IMR-90 (cell line): ENCODE data around the gene ALPK3. TPM values are rescaled to one million over a fixed set of nuclear protein-coding genes. Genes with fewer than 3 reads are reported as not detected.
A peak's percentile ranks its signal among the peaks of the same experiment; 100 is the strongest.

Source experiments
- ATAC-seq: fragments of 200-7000 bp; cut with Tn5 transposase; 2 replicates; pipeline ENCODE4 v1.9.1; 2020; ENCODE audit warnings: low read depth, mild to moderate bottlenecking, moderate library complexity
- BruUV-seq: library from RNA; stranded (reverse); fragments of 400-500 nt; replicated peaks from 2 replicates; lab custom pipeline; 2021; lab: Mats Ljungman, UMichigan
- CTCF ChIA-PET: fragments of 300-600 bp; formaldehyde crosslinking; extraction: SDS; loops from one replicate; lab custom pipeline; 2021; ENCODE audit warnings: antibody characterized with exemption; lab: Yijun Ruan, JAX
- POLR2A ChIA-PET: fragments of 300-600 bp; sonication (Branson Sonifier 250); formaldehyde crosslinking; loops from one replicate; lab custom pipeline; 2022; ENCODE audit warnings: antibody characterized with exemption; ENCODE audit not compliant: unreplicated experiment; lab: Charles Lee
- DNase-seq: peaks from one replicate; pipeline ENCODE4 v3.0.0; 2013
- H2AFZ ChIP-seq: replicated peaks from 2 replicates; pipeline ENCODE3; 2013; ENCODE audit warnings: low read length, mild to moderate bottlenecking; ENCODE audit not compliant: poor library complexity
- H2AK5ac ChIP-seq: 2 replicates; pipeline ENCODE4 v1.6.1; 2013; ENCODE audit warnings: low read depth, low read length, inconsistent platforms
- H2AK9ac ChIP-seq: replicated peaks from 2 replicates; pipeline ENCODE3; 2013; ENCODE audit warnings: mild to moderate bottlenecking, low read depth, low read length, moderate library complexity; ENCODE audit not compliant: poor library complexity
- H2BK120ac ChIP-seq: 2 replicates; pipeline ENCODE4 v1.6.1; 2013; ENCODE audit warnings: low read depth, low read length, inconsistent platforms
- H2BK15ac ChIP-seq: 3 replicates; pipeline ENCODE4 v1.6.1; 2013; ENCODE audit warnings: low read depth, low read length, inconsistent platforms
- H2BK20ac ChIP-seq: 2 replicates; pipeline ENCODE4 v1.6.1; 2013; ENCODE audit warnings: low read depth, mild to moderate bottlenecking, inconsistent platforms, low read length, moderate library complexity
- H2BK5ac ChIP-seq: 2 replicates; pipeline ENCODE4 v1.6.1; 2013; ENCODE audit warnings: mild to moderate bottlenecking, low read depth, low read length, inconsistent platforms; ENCODE audit not compliant: poor library complexity, severe bottlenecking
- H3K14ac ChIP-seq: replicated peaks from 2 replicates; pipeline ENCODE4 v1.6.1; 2013; ENCODE audit warnings: low read depth, low read length, inconsistent platforms
- H3K18ac ChIP-seq: 2 replicates; pipeline ENCODE4 v1.6.1; 2013; ENCODE audit warnings: low read depth, low read length, control low read depth
- H3K23ac ChIP-seq: 2 replicates; pipeline ENCODE4 v1.6.1; 2013; ENCODE audit warnings: low read depth, low read length, inconsistent platforms
- H3K27ac ChIP-seq: 2 replicates; pipeline ENCODE4 v1.5.1; 2013; ENCODE audit warnings: mild to moderate bottlenecking, control low read depth, low read length; ENCODE audit not compliant: insufficient read depth
- H3K27me3 ChIP-seq: 2 replicates; pipeline ENCODE4 v1.6.1; 2013; ENCODE audit warnings: low read length; ENCODE audit not compliant: control insufficient read depth, insufficient read depth
- H3K36me3 ChIP-seq: 2 replicates; pipeline ENCODE4 v1.6.1; 2013; ENCODE audit warnings: low read length, mixed read lengths; ENCODE audit not compliant: control insufficient read depth, insufficient read depth
- H3K4ac ChIP-seq: 2 replicates; pipeline ENCODE4 v1.6.1; 2013; ENCODE audit warnings: low read depth, low read length, inconsistent platforms
- H3K4me1 ChIP-seq: 2 replicates; pipeline ENCODE4 v1.6.1; 2013; ENCODE audit warnings: low read length, mixed read lengths; ENCODE audit not compliant: control insufficient read depth, insufficient read depth
- H3K4me2 ChIP-seq: 2 replicates; pipeline ENCODE4 v1.6.1; 2013; ENCODE audit warnings: low read depth, mild to moderate bottlenecking, control low read depth, low read length, moderate library complexity
- H3K4me3 ChIP-seq: 2 replicates; pipeline ENCODE4 v1.5.1; 2013; ENCODE audit warnings: low read depth, mild to moderate bottlenecking, control low read depth, low read length, moderate library complexity; ENCODE audit not compliant: insufficient read depth
- H3K56ac ChIP-seq: 2 replicates; pipeline ENCODE4 v1.6.1; 2013; ENCODE audit warnings: low read length, inconsistent platforms; ENCODE audit not compliant: insufficient read depth; ENCODE audit errors: extremely low read depth
- H3K79me1 ChIP-seq, 2 experiments: 2 replicates each; pipeline ENCODE4 v1.6.1; 2013; ENCODE audit warnings: low read length in 2 of 2, inconsistent platforms in 1 of 2, low read depth in 1 of 2
- H3K9ac ChIP-seq: 2 replicates; pipeline ENCODE4 v1.6.1; 2013; ENCODE audit warnings: low read depth, low read length, control low read depth
- H3K9me1 ChIP-seq: 2 replicates; pipeline ENCODE4 v1.6.1; 2013; ENCODE audit warnings: low read length, inconsistent platforms; ENCODE audit not compliant: insufficient read depth
- H3K9me3 ChIP-seq: 2 replicates; pipeline ENCODE4 v1.6.1; 2013; ENCODE audit warnings: low read length; ENCODE audit not compliant: control insufficient read depth, insufficient read depth
- H4K20me1 ChIP-seq: 2 replicates; pipeline ENCODE4 v1.6.1; 2013; ENCODE audit warnings: low read length, inconsistent platforms; ENCODE audit not compliant: insufficient read depth
- H4K5ac ChIP-seq: 2 replicates; pipeline ENCODE4 v1.6.1; 2013; ENCODE audit warnings: mild to moderate bottlenecking, low read depth, low read length, control low read depth
- H4K8ac ChIP-seq, 2 experiments: 2 replicates each; pipeline ENCODE4 v1.6.1; 2013; ENCODE audit warnings: low read depth in 2 of 2, low read length in 2 of 2, control low read depth in 1 of 2, inconsistent platforms in 1 of 2
- H4K91ac ChIP-seq: 2 replicates; pipeline ENCODE4 v1.6.1; 2013; ENCODE audit warnings: low read depth, low read length, inconsistent platforms; ENCODE audit not compliant: insufficient read depth
- BHLHE40 ChIP-seq: fragments of 150-350 bp; IDR thresholded peaks from 2 replicates; pipeline ENCODE4 v1.6.1; 2016; ENCODE audit warnings: mild to moderate bottlenecking, low read depth, low read length
- CEBPB ChIP-seq: IDR thresholded peaks from 2 replicates; pipeline ENCODE4 v1.6.1; 2012; ENCODE audit warnings: low read depth, low read length, improper control_type of control experiment
- CHD1 ChIP-seq: IDR thresholded peaks from 2 replicates; pipeline ENCODE4 v1.6.1; 2012; ENCODE audit warnings: low read depth, low read length, improper control_type of control experiment
- ELK1 ChIP-seq: fragments of 150-350 bp; IDR thresholded peaks from 2 replicates; pipeline ENCODE4 v1.6.1; 2016; ENCODE audit warnings: low read depth, mild to moderate bottlenecking, low read length, moderate library complexity, borderline replicate concordance
- FOS ChIP-seq: fragments of 150-350 bp; IDR thresholded peaks from 2 replicates; pipeline ENCODE4 v1.6.1; 2016; ENCODE audit warnings: low read depth, low read length
- MAFK ChIP-seq: IDR thresholded peaks from 2 replicates; pipeline ENCODE4 v1.6.1; 2012; ENCODE audit warnings: low read depth, low read length, improper control_type of control experiment
- SMC3 ChIP-seq: fragments of 150-350 bp; IDR thresholded peaks from 2 replicates; pipeline ENCODE4 v1.6.1; 2016; ENCODE audit warnings: low read depth, mild to moderate bottlenecking, antibody characterized with exemption, low read length, moderate library complexity
- WGBS, 2 experiments: methylation state at CpG; one replicate each; pipeline versions ENCODE4 v1.1.5 to v1.1.7; 2013; ENCODE audit warnings: missing lambda C conversion rate in 2 of 2; ENCODE audit not compliant: insufficient read length in 1 of 2; ENCODE audit errors: extremely low coverage in 2 of 2; 5-methylcytosine and 5-hydroxymethylcytosine counted together
- dilution Hi-C: fragments of 300-500 bp; cut with HindIII; formaldehyde crosslinking; loops from one replicate; pipeline ENCODE4 v1.14.3; 2018; ENCODE audit warnings: low sequenced_read_pairs; ENCODE audit not compliant: unreplicated experiment
- in situ Hi-C: fragments of 300-500 bp; cut with MboI; formaldehyde crosslinking; loops from 3 replicates; pipeline ENCODE4 v1.14.3; 2019; ENCODE audit warnings: low sequenced_read_pairs, inconsistent platforms, mixed read lengths
- intact Hi-C: fragments of 100-400 bp; cut with micrococcal nuclease; formaldehyde crosslinking; loops from 2 replicates; pipeline ENCODE4 v1.10.0; 2022
- polyA plus RNA-seq, 3 experiments: library from polyadenylated mRNA; depleted of rRNA; stranded (reverse); fragments of >200 nt; gene quantifications; 2 replicates each; pipeline ENCODE4 v1.2.3, GENCODE V29; 2012; ENCODE audit warnings: low replicate concordance in 1 of 3
- total RNA-seq: library from RNA; depleted of rRNA; stranded (reverse); fragments of >200 nt; gene quantifications from 2 replicates; pipeline ENCODE4 v1.2.3, GENCODE V29; 2012

The ALPK3 gene
- total and polyA plus RNA-seq, 2 of the 4 experiments (the other 2 are of a cell fraction) = under 0.01 to 0.26 TPM

DNA sequence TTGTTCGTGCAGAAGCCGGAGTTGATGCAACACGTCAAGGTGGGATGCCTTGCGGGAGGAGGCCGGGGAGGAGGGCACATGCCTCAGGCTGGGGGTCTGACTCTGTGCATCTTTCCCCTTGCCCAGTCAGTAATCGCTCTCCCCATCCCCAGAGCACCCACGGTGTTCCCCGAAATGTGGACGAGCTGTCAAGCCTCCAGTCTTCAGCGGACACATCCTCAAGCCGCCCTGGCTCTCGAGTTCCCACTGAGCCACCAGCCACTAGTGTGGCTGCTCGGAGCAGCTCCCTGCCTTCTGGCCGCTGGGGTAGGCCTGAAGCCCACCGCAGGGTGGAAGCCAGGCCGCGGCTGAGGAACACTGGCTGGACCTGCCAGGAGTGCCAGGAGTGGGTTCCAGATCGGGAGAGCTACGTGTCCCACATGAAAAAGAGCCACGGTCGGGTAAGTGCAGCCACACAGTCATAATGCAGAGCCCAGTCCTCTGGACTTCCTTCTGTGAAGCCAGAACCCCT lies 18.7 kb upstream of the ALPK3 start:
- ATAC-seq = no peak
- H4K91ac ChIP-seq = no peak overlapping the region
- H2AK5ac ChIP-seq = no peak overlapping the region
- H3K36me3 ChIP-seq = peaks cover 51% of the 10 kb centered on the region
- CTCF ChIA-PET = no interaction called here
- H3K23ac ChIP-seq = no peak overlapping the region
- H2AFZ ChIP-seq = peak overlapping the region; percentile 49
- H2AK9ac ChIP-seq = peak overlapping the region; percentile 83
- no peak overlapping the region for H3K18ac ChIP-seq
- no peak overlapping the region for H3K27ac ChIP-seq
- peaks cover 6% of the 10 kb centered on the region for H3K4me1 ChIP-seq
- peaks cover 16% of the 10 kb centered on the region for H3K9me1 ChIP-seq
- dilution Hi-C loops (no loop called here), intact Hi-C loops (no loop called here), in situ Hi-C loops (no loop called here)
- H3K56ac ChIP-seq = no peak overlapping the region
- no peak overlapping the region for H2BK5ac ChIP-seq
- no peak overlapping the region for H2BK15ac ChIP-seq
- H2BK20ac ChIP-seq = no peak overlapping the region
- peaks cover 10% of the 10 kb centered on the region; the same call in 1 of the 2 replicates for H4K20me1 ChIP-seq
- no peak overlapping the region for H3K4me3 ChIP-seq
- no peaks in the 10 kb centered on the region for H3K27me3 ChIP-seq
- H3K4ac ChIP-seq = no peak overlapping the region
- POLR2A ChIA-PET = no interaction called here
- H4K8ac ChIP-seq = no peak overlapping the region
- DNase-seq = no peak
- no peak overlapping the region for H3K4me2 ChIP-seq
- peaks cover 25 to 38% of the 10 kb centered on the region in 2 experiments for H3K79me1 ChIP-seq
- no peak overlapping the region for H3K9ac ChIP-seq
- H2BK120ac ChIP-seq = no peak overlapping the region
- no peaks in the 10 kb centered on the region for H3K9me3 ChIP-seq
- H3K14ac ChIP-seq = no peak overlapping the region
- no TSS peak for BruUV-seq
- H4K5ac ChIP-seq = no peak overlapping the region
- TF ChIP-seq BHLHE40 (no peak), CHD1 (no peak), MAFK (no peak), FOS (no peak), ELK1 (no peak), CEBPB (no peak), SMC3 (no peak)
- WGBS, 2 experiments = 97% methylated on average over 7 of the region's 21 CpGs; no CpG with 5 or more reads in 1 of the 2 experiments
